ENCODE data around the gene TMEM222. TPM values are rescaled to one million over a fixed set of nuclear protein-coding genes. Genes with fewer than 3 reads are reported as not detected.

Gene TMEM222
- total and polyA plus RNA-seq, 10 of the 15 experiments (the other 5 are each of a cell fraction or from before 2014, with no cell fraction given), result 3.8 to 43.5 (median 35.4) TPM

GRCh38 chr1:27321813-27322568, at the start of gene TMEM222 (continued):
- peak; percentile 79 for TF ChIP-seq MAX (IDR thresholded peaks at IDR 0.05; ENCODE audit: low read depth, low read length)
- TF ChIP-seq MEF2B (IDR thresholded peaks at IDR 0.05; ENCODE audit: partially characterized antibody, poor library complexity, severe bottlenecking), result peak; percentile 58
- TF ChIP-seq MEF2A (IDR thresholded peaks at IDR 0.05; ENCODE audit: insufficient read depth, low read depth, low read length), result 0 out of 2 replicates have a peak, but pooled peaks have one; percentile 6
- peak; percentile 63 for TF ChIP-seq USF1 (IDR thresholded peaks at IDR 0.05; ENCODE audit: borderline replicate concordance, extremely low read length, insufficient read depth, low read depth, low read length)
- no peak for TF ChIP-seq HDAC6 (IDR thresholded peaks at IDR 0.05; ENCODE audit: unreplicated experiment)
- peak; percentile 93 for TF ChIP-seq NKRF (conservative IDR thresholded peaks at IDR 0.05)
- peak; percentile 98 for TF ChIP-seq GATAD2B (conservative IDR thresholded peaks at IDR 0.05; ENCODE audit: low read depth)
- TF ChIP-seq EGR1 (IDR thresholded peaks at IDR 0.05; ENCODE audit: borderline replicate concordance in 1 of 2, low read depth in 2 of 2, low read length in 2 of 2), result peak; percentile 40 to 96
- TF ChIP-seq ATF3 (IDR thresholded peaks at IDR 0.05; ENCODE audit: borderline replicate concordance, extremely low read depth, low read depth, low read length), result no peak
- peak; percentile 92 for TF ChIP-seq LARP7 (IDR thresholded peaks at IDR 0.05)
- peak; percentile 93 for TF ChIP-seq POLR2AphosphoS5 (IDR thresholded peaks at IDR 0.05; ENCODE audit: low read length)
- no peak for TF ChIP-seq REST (IDR thresholded peaks at IDR 0.05; ENCODE audit: low read depth, low read length)
- TF ChIP-seq DPF2 (IDR thresholded peaks at IDR 0.05), result peak; percentile 69
- TF ChIP-seq SRF (IDR thresholded peaks at IDR 0.05; ENCODE audit: low read depth in 2 of 2, low read length in 2 of 2), result peak; percentile 47 to 87; a peak in 3 of 4 replicates
- no peak for TF ChIP-seq SMAD1 (IDR thresholded peaks at IDR 0.05; ENCODE audit: low read depth, partially characterized antibody)
- peak; percentile 47; the same call in 1 of the 2 replicates for TF ChIP-seq BACH1 (IDR thresholded peaks at IDR 0.05; ENCODE audit: borderline replicate concordance)
- TF ChIP-seq RAD21 (IDR thresholded peaks at IDR 0.05; ENCODE audit: insufficient read depth, low read depth, low read length), result no peak
- no peak for TF ChIP-seq CHD4 (IDR thresholded peaks at IDR 0.05)
- no peak for TF ChIP-seq ZBTB33 (IDR thresholded peaks at IDR 0.05)
- 0 out of 2 replicates have a peak, but pooled peaks have one; percentile 76 for TF ChIP-seq ZSCAN29 (IDR thresholded peaks at IDR 0.05)

Data from GM12878 (cell line).